Heart right ventricle (tissue), 16 donors: ENCODE measurements around the gene AP1B1. TPM values are rescaled to one million over a fixed set of nuclear protein-coding genes. Genes with fewer than 3 reads are reported as not detected.
"Not testable (repeated sequence)": the region's sequence is repeated elsewhere in the genome, so short reads cannot be mapped to it uniquely, and the experiment has no call there.

Experiments used
- ATAC-seq, 8 donors: fragments of 200-7000 bp; cut with Tn5 transposase; one replicate each; pipeline ENCODE4 v1.9.1; 2020; ENCODE audit warnings: mild to moderate bottlenecking in 8 of 8, moderate library complexity in 8 of 8, moderate number of reproducible peaks in 1 of 8
- DNase-seq, 2 donors: peaks; one replicate each; pipeline ENCODE4 v3.0.0-alpha.2; 2020
- H3K27ac ChIP-seq, 10 donors: fragments of 200-600 bp; sonication (generic) in 2 of 10; one replicate each; pipeline versions ENCODE4 v1.5.0 to v1.8.0; 2020 to 2022; ENCODE audit warnings: mild to moderate bottlenecking in 3 of 10
- H3K27me3 ChIP-seq, 7 donors: fragments of 200-600 bp; one replicate each; pipeline ENCODE4 v1.8.0; 2021 to 2022; ENCODE audit warnings: mild to moderate bottlenecking in 2 of 7
- H3K36me3 ChIP-seq, 9 donors: fragments of 200-600 bp; sonication (generic) in 1 of 9; one replicate each; pipeline versions ENCODE4 v1.5.0 to v1.8.0; 2020 to 2022; ENCODE audit warnings: mild to moderate bottlenecking in 2 of 9
- H3K4me1 ChIP-seq, 9 donors: fragments of 200-600 bp; sonication (generic) in 1 of 9; one replicate each; pipeline versions ENCODE4 v1.5.0 to v1.8.0; 2020 to 2022; ENCODE audit warnings: mild to moderate bottlenecking in 4 of 9
- H3K4me3 ChIP-seq, 10 donors: fragments of 200-600 bp; sonication (generic) in 2 of 10; one replicate each; pipeline versions ENCODE4 v1.5.0 to v1.8.0; 2020 to 2022; ENCODE audit warnings: mild to moderate bottlenecking in 7 of 10, moderate library complexity in 2 of 10
- H3K9me3 ChIP-seq, 11 donors: fragments of 200-600 bp in 10 of 11; sonication (generic) in 2 of 11; one replicate each; pipeline versions ENCODE4 v1.5.0 to v1.8.0; 2013 to 2022; ENCODE audit warnings: mild to moderate bottlenecking in 2 of 11, control low read depth in 1 of 11, moderate library complexity in 1 of 11
- WGBS, 2 donors: extraction: QIAGEN DNeasy Blood & Tissue Kit; methylation state at CpG; one replicate each; pipeline ENCODE4 v1.1.7; 2013; ENCODE audit warnings: inconsistent platforms in 1 of 2; 5-methylcytosine and 5-hydroxymethylcytosine counted together
- intact Hi-C, 10 donors: fragments of 100-400 bp; cut with DNase I; formaldehyde crosslinking; loops; one replicate each; pipeline versions ENCODE4 v1.11.1 to v1.14.2; 2022
- polyA plus RNA-seq, 2 donors: library from polyadenylated mRNA; stranded (reverse); fragments of 200-250 nt; gene quantifications; one replicate each; pipeline ENCODE4 v1.2.3, GENCODE V29; 2013
- total RNA-seq, 10 donors: library from RNA; stranded (reverse); fragmentation: NEBNext Ultra II Directional in 3 of 10; extraction: Animal tissue kit (Norgen Biotek cat#: 25700) in 3 of 10; gene quantifications; one replicate each; pipeline versions ENCODE4 v1.2.1 to v1.2.4, GENCODE V29; 2021 to 2023
- TF ChIP-seq, protein P1 (sequence below), 9 donors: fragments of 200-600 bp; sonication (generic) in 2 of 9; IDR thresholded peaks; one replicate each; pipeline versions ENCODE4 v1.5.0 to v1.8.0; 2021 to 2022; ENCODE audit warnings: antibody characterized with exemption in 9 of 9, mild to moderate bottlenecking in 5 of 9, moderate library complexity in 1 of 9
- donor health status: Arrhythmogenic right ventricular cardiomyopathy.
- donor health status: ischemic (EF 13 %, LVEDD 7.1; RV severe dilation, severe dysfunction).
- donor health status: healthy with polysubstance abuse.
- donor health status: DM: no; HTN: yes; CAD: no.
- donor health status: DM: no; HTN: no; CAD: no.
- donor health status: ischemic (EF 25% LVEDD 6.9; RV normal size, moderate dysfunction).
- donor health status: ischemic (EF 25% LVEDD 5.7; RV mildly dilated, moderate dysfunction).
- donor health status: healthy.
- donor health status: DM: yes; HTN: yes; CAD: no.
- donor health status: Ischemic cardiomyopathy.
- donor health status: ischemic (EF 35%, LVEDD 5.7; RV mildly dilated, moderate dysfunction).
- donor health status: nonischemic (EF 11% LVEDD 7.7; RV severe dilation, severe dysfunction).
- donor health status: DM: yes; HTN: yes; CAD: no.
- donor health status: PGD.
- donor health status: ischemic (EF 29% LVEDD 5.4; RV normal size, mild dysfunction).
- donor health status: nonischemic (EF 23%, LVEDD 6.1; RV moderate dilation, normal function).

The AP1B1 gene
- total and polyA plus RNA-seq, 12 donors, result 18.4 to 51.5 (median 29.0) TPM

DNA sequence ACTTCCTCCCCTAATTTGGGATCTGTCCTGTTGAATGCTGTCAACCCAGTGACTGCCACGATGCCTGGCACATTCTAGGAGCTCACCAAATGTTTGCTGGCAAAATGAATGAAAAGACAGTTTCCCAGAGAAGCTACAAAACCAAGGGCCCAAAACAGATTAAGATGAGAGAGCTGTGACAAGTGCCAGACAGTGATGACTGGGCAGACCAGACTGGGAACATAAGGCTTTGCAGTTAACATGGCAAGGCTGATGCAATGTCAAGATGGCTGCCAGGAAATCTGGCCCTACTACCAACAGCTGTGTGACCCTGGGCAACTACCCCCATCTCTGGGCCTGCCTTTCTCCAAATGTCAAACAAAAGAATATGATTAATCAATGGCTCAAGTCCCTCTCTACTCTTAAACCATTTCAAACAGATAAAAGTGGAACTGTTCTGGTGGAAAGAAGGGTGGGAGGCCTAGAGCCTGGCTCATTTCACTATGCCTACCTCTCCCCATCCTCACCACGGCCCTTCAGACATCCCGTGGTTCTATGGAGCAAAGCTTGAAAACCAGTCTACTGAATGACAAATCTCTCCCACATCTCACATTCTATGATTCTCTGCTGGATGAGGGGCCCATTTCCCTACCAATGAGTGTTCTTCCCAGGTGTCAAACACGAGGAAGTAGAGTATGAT is 12.8 kb downstream of the AP1B1 start:
- H3K27ac ChIP-seq, result peak overlapping the region in 1 of 10 donors; percentile 18
- 77% methylated on average over 4 of the region's 4 CpGs for WGBS, 2 donors

DNA sequence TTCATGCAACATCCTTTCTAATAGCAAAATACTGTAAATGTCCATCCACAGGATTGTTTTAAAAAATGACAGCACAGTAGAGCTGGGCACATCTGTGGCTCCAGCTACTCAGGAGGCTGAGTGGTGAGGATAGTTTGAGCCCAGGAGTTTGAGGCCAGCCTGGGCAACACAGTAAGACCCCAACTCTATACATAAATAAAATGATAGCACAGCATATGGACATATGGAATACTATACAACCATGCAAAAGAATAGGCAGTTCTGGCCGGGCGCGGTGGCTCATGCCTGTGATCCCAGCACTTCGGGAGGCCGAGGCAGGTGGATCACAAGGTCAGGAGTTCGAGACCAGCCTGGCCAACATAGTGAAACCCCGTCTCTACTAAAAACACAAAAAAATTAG is 13.6 kb downstream of the AP1B1 start:
- H3K27ac ChIP-seq, intact Hi-C loops, H3K4me3 ChIP-seq, H3K9me3 ChIP-seq, ATAC-seq, DNase-seq, H3K27me3 ChIP-seq: not testable (repeated sequence)
- Histone ChIP-seq H3K4me1 (peaks cover 0 to 24% (median under 1%) of the 10 kb centered on the region in 9 donors), H3K36me3 (peaks cover 0 to 70% (median 0%) of the 10 kb centered on the region in 9 donors)
- 95 to 98% methylated on average over 7 of the region's 7 CpGs for WGBS, 2 donors

More for the DNA sequence above, 12.8 kb downstream of the AP1B1 start:
- DNase-seq (no peak), ATAC-seq (peak in 2 of 8 donors; percentile 42 to 56)
- Histone ChIP-seq H3K27me3 (no peaks in the 10 kb centered on the region), H3K9me3 (no peaks in the 10 kb centered on the region), H3K36me3 (peaks cover 0 to 65% (median 0%) of the 10 kb centered on the region in 9 donors), H3K4me1 (peaks cover 0 to 19% (median 8%) of the 10 kb centered on the region in 9 donors), H3K4me3 (no peak overlapping the region)
- intact Hi-C loops, result no loop called here
- TF ChIP-seq, protein P1, sequence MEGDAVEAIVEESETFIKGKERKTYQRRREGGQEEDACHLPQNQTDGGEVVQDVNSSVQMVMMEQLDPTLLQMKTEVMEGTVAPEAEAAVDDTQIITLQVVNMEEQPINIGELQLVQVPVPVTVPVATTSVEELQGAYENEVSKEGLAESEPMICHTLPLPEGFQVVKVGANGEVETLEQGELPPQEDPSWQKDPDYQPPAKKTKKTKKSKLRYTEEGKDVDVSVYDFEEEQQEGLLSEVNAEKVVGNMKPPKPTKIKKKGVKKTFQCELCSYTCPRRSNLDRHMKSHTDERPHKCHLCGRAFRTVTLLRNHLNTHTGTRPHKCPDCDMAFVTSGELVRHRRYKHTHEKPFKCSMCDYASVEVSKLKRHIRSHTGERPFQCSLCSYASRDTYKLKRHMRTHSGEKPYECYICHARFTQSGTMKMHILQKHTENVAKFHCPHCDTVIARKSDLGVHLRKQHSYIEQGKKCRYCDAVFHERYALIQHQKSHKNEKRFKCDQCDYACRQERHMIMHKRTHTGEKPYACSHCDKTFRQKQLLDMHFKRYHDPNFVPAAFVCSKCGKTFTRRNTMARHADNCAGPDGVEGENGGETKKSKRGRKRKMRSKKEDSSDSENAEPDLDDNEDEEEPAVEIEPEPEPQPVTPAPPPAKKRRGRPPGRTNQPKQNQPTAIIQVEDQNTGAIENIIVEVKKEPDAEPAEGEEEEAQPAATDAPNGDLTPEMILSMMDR (IDR thresholded peaks at IDR 0.05), result no peak

DNA sequence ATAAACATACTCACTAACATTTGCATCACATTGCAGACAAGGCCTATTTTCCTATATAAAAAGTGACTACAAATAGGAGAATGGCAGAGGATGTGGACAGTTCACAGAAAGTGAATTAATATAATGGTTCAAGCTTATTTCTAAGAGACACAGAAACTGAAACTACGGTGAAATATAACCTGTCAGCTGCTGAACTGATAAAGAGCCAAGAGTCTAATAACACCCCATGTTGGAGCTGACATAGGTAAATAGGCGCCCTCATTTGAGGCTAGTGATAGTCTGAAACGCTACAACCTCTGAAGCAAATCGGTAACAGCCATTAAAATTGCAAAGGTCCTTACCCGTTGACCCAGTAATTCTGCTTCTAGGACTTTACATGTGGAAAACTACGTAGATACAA is 14.0 kb downstream of the AP1B1 start:
- no peak for DNase-seq
- H3K4me3 ChIP-seq, result no peak overlapping the region
- no peaks in the 10 kb centered on the region for H3K27me3 ChIP-seq
- ATAC-seq, result no peak
- H3K36me3 ChIP-seq, result peaks cover 0 to 70% (median 0%) of the 10 kb centered on the region in 9 donors
- H3K4me1 ChIP-seq, result peaks cover 0 to 28% (median 3%) of the 10 kb centered on the region in 9 donors
- intact Hi-C loops, result no loop called here
- no peak overlapping the region for H3K27ac ChIP-seq
- TF ChIP-seq, protein P1 (IDR thresholded peaks at IDR 0.05), result no peak
- H3K9me3 ChIP-seq, result no peaks in the 10 kb centered on the region
- 96 to 97% methylated on average over 6 of the region's 6 CpGs for WGBS, 2 donors

DNA sequence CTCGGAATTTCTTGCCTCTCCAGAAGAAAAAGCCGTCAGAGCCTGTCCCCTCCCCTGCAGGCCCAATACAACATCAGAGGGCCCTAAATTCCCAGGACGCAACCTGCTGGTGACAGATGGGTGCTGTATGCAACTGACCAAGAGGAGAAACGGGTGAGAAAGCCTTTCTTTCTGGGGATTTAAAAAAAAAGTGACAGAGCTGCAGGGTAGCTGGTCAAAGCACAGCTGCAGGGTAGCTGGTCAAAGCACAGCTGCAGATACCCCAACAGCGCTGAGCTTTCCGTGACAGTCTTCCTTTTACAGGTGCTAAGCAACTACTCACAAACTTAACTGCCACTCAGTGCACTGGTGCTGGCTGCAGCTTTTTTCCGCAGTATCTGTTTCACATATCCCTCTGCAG is 17.8 kb downstream of the AP1B1 start:
- Histone ChIP-seq H3K4me1 (peaks cover 0 to 40% (median 5%) of the 10 kb centered on the region in 9 donors), H3K9me3 (no peaks in the 10 kb centered on the region), H3K27me3 (no peaks in the 10 kb centered on the region), H3K27ac (no peak overlapping the region), H3K36me3 (peaks cover 0 to 62% (median 0%) of the 10 kb centered on the region in 9 donors), H3K4me3 (no peak overlapping the region)
- intact Hi-C loops, result no loop called here
- 70 to 75% methylated on average over 7 of the region's 7 CpGs for WGBS, 2 donors
- DNase-seq (no peak), ATAC-seq (no peak)
- TF ChIP-seq, protein P1 (IDR thresholded peaks at IDR 0.05), result no peak

DNA sequence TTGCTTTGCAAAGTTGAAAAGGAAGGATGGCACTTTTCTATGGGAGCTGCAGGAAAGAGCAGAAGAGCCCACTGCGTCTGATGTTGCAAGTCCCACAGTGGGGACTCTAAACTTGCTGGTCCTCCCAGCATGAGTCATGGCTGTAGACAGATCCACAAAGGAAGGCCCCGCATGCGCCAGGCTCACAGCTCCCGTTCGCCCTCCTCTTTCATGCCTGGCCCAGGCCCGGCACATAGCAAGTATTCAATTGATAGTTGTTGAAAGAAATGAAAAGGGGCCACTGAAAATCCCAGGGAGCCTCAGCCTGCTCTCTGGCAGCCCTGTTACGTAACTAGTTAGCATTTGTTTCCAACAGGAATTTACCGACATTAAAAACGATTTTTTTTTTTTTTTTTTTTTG is 18.9 kb downstream of the AP1B1 start:
- peak; percentile 71 to 93 (median 80) for ATAC-seq
- WGBS, 2 donors, result 50 to 69% methylated on average over 9 of the region's 9 CpGs

More for the DNA sequence above, 18.9 kb downstream of the AP1B1 start:
- peak overlapping the region in 5 of 10 donors; percentile 9 to 69 (median 45) for H3K27ac ChIP-seq
- peak; percentile 48 to 60 for DNase-seq
- H3K9me3 ChIP-seq, result no peaks in the 10 kb centered on the region
- peaks cover 0 to 51% (median 0%) of the 10 kb centered on the region in 9 donors for H3K36me3 ChIP-seq
- peaks cover 0 to 46% (median 7%) of the 10 kb centered on the region in 9 donors for H3K4me1 ChIP-seq
- intact Hi-C loops, result no loop called here
- H3K4me3 ChIP-seq, result no peak overlapping the region
- TF ChIP-seq, protein P1 (IDR thresholded peaks at IDR 0.05), result no peak
- no peaks in the 10 kb centered on the region for H3K27me3 ChIP-seq
